ENCODE results near the gene CCDC192.
A peak's percentile ranks its signal among the peaks of the same experiment; 100 is the strongest.
"Not testable (repeated sequence)": the region's sequence is repeated elsewhere in the genome, so short reads cannot be mapped to it uniquely, and the experiment has no call there.

The CCDC192 gene

DNA sequence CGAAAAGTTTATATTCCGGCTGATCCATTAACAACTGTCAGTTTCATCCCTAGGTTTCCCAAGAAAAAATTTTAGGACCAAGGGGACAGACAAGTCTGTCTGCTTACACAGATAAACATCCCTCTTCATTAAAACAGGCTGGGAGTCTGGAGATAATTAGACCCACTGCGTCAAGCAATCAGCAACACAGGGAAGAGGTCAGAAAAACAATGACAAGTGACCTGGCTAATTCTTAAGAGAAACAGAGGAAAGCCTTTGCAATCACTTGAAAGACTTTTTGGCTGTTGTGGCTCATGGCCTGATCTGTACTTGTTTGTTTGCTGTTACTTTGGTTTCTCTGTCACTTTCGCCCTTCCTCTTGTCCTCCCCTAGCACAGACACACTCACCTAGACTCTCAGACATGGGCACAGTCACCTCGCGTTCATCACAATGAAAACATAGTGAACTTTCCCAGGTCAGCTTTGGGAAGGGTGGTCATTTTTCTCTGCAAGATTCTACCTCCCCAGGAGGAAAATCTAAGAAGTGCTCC lies 2.9 kb upstream of the CCDC192 start:
- no peak for DNase-seq

DNA sequence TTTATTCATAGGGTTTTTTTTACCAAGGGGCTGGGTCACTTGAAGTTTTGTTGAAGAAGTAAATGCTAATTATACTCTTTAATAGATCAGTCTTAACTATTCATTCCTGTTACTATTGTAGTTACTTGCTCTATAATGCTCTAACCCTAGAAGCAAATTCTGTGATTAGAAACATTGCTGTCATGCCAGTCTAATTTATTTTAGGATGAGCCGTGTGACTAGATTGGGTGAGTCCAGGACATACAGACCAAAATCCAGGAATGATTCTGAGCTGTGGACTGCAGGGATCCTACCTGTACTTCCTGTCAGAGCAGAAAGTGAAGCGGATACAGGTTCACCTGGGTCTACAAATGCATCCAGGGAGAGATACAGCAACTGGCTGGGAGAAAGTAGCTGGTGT lies 757 bp upstream of the CCDC192 start:
- DNase-seq: no peak

DNA sequence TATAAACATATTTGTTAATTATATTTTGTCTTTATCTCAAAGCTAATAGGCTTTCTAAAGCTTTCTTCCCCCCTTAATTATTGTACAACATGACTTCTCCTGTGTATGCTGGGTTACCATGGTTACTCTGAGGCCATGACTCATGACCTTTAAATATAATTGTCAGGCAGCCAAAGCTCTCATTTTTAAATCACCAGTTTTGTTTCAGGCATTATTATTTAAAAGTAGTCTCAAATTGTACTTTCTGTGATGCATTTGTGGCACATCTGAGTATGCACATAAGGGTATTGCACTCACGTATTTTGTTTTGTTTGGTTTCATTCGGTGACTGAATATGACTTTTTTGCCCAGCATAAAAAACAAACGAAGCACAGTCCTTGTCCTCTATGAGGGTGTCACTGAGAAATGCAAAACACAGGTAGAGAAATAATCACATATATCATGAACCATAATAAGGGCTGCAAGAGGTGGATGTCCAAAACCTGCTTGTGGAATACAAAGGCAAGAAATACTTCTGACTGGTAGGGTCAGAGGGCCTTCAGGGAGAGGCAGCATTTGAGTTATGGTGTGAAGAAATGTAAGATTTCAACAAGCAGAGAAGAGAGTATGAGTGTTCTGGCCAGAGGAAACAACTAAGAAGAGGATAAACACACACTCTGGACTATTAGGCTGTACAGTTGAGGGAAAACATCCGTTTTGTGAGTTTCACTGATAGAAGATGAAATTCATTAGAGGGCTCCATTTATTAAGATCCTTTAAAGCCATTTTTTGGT lies 2.1 kb downstream of the CCDC192 start:
- DNase-seq: no peak

DNA sequence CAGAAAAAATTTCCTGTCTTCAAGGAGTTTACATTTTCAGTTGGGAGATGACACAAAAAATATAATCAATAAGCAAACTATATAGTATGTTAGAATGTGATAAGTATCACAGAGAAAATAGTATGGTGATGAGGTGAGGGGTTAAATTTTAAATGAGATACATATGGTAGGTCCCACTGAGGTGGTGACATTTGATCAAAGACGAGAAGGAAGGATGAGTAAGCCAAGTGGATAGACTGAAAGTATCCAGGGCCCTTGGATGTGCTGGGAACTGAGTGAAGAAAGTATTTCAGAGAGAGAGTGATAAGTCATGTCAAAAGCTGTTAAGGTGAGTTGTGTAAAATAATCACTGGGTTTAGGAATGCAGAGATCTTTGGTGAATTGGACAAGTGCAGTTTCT lies 3.5 kb downstream of the CCDC192 start:
- no peak for DNase-seq

DNA sequence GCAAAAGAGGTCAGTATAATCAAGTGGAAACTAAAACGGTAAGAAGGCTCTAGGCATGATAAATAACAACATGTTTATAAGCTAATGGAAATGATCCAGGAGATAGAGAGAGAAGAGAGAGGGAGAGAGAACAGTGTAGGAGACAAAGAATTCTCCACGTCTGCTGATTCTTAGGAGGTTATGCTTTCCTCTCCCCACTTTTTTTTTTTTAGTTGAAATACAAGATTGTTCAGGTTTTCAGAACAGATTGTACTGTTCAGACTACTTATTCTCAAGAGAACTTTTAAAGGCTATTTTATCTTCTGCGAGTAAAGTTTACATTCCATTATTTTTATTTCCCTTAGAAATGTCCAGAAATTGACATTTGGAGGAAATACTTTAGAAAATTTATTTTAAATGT lies 4.0 kb downstream of the CCDC192 start:
- no peak for DNase-seq

DNA sequence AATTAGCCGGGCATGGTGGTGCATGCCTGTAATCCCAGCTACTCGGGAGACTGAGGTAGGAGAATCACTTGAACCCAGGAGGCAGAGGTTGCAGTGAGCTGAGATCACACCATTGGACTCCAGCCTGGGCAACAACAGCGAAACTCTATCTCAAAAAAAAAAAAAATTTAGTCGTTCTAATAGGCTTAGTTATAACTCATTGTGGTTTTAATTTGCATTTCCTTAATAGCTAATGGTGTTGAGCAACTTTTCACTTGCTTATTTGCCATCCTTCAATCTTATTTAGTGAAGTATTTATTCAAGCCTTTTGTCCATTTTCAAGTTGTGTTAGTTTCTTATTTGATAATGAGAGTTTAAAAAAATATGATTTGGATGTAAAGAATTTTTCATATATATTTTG lies 9.9 kb downstream of the CCDC192 start:
- not testable (repeated sequence) for DNase-seq

DNA sequence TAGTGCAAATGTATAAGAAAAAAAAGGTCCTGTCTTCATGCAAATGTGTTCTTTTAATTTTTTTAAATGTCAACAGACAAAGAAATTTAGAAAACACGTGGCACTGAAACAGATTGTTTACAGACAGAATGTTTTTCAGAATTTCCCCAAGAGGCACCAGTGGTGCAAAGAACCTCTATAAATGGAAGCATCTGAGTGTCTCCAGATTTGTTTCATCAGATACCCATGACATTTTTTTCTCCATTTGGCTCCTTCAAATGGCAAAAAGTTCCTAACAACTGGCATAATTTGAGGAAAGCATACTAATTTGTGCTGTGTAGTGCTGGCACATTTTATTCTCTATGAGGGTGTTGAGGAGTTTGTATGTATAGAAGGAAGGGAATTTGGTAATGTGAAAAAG lies 15.0 kb downstream of the CCDC192 start:
- no peak for DNase-seq

DNA sequence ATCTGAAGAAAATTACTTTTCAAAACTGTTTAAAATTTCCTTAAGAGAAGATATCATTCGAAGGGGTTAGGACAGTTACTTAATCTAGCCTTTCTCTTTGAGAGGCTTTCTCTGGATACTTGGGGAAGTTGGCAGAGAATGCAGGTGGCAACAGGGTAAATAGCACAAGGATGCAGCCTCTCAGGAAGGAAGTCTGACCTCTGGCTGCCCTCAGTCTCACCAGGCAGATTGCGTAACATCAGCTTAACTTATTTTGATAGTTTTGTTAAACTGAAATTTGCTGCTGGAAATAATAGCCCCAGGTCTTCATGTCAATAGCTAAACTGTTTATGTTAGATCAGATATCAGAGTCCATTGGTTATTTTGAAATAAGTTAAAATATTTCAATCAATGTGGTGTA lies 20.4 kb downstream of the CCDC192 start:
- DNase-seq: no peak

DNA sequence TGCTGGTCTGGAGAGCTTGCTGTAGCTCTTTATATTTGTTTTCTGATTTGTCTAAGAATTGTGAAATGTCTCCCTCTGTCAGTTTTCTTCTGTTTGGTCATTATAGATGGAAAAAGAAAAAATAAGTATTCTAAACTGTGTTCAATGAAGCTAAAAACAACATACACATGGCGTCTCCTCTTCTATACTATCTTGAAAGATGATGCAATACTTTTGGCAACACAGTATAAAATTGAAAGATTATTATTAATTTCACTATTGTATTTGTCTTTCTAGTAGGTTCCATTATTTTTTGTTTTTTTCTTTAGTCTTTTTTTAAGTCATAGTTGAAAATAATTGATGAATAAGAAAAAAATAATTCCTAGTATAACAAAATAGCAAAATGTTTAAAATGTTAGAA lies 22.5 kb downstream of the CCDC192 start:
- no peak for DNase-seq

DNA sequence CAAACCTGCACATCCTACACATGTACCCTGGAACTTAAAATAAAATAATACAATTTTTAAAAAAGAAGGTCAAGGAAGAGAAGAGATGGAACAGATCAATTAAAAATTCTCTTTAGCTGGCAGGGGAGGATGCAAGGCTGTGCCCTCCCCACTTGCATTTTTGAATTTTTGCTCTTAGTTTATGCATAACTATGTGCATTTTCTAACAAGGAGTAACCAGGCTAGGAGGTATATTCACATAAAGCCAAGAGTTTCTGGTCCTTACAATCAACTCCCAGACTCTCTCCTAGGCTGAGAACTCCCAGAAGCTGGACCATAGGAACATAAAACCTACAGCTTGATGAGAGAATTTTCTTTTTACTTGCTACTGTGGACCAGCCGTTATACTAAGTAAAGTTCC lies 29.8 kb downstream of the CCDC192 start:
- no peak for DNase-seq

DNA sequence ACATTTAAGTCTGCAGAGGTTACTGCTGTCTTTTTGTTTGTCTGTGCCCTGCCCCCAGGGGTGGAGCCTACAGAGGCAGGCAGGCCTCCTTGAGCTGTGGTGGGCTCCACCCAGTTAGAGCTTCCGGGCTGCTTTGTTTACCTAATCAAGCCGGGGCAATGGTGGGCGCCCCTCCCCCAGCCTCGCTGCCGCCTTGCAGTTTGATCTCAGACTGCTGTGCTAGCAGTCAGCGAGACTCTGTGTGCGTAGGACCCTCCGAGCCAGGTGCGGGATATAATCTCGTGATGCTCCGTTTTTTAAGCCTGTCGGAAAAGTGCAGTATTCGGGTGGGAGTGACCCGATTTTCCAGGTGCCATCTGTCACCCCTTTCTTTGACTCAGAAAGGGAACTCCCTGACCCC lies 36.2 kb downstream of the CCDC192 start:
- not testable (repeated sequence) for DNase-seq

DNA sequence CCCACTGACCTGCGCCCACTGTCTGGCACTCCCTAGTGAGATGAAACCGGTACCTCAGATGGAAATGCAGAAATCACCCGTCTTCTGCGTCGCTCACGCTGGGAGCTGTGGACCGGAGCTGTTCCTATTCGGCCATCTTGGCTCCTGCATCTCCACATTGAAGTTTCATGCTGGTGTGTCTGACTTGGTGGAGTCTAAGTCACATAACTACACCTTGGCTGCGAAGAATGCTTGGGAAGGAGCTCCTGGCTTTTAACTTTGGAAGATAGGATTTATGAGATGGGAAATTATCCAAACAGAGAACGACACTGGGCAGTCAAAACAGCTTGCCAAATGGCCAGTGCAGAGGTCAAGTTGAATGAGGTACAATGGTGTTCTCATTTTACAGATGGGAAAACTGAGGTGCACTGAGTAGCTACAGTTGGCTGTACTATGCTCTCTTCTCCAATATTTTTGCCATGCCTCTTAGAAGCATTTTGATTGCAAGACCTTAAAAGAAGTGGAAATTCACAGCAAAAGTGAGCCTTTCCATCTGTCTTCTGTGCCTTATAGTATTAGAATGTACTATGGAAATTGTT lies 36.7 kb downstream of the CCDC192 start:
- DNase-seq: no peak

DNA sequence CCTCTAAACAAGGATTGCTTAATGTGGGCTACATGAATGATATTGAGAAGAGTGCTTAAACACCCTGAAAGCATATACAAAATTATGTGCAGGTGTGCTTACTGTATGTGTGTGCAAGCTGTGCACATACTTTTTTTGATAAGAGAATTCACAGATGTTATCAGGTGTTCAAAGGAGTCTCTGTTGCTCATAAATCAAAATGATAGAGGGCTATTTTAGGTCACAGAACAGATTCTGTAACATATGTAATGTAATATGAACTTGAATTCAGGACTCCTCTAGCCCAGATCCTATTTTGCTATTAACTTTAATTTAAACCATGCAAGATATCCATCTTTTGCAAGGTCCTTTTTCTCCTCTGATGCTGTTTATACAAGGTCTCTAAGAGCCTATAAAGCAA lies 38.2 kb downstream of the CCDC192 start:
- DNase-seq: no peak

DNA sequence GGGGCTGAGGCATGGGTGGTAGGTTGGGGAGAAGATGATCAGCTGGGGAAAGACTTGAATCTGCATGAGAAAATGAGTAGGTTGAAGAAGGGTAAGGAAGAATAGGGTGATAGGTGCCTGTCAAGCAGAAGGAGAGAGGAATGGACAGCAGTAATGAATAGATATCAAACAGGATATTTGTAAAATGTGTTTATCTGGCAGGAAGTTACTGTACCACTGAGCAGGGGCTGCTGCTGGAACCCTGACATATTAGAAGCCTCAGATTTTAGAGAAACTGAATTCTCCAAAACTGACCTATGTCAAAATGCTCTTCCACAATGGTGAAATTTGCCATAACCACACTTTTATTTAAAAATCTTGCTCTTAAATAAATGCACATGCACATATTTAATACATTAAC lies 41.0 kb downstream of the CCDC192 start:
- DNase-seq: no peak

DNA sequence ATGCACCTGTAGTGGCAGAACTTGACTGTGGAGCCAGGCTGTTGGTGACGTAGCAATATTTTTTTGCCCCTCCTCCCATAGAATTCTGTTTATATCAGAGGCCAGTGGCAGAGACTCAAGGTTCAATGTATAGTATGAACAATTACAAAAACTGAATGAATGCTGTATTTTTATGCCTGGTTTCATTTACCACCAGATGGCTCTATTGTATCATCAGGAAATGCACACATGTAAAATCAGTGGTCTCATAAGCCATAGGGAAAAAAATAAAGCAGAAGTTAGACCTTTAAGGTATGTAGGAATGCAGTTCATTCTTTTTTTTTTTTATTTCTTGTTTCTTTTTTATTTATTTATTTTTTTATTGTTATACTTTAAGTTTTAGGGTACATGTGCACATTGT lies 43.6 kb downstream of the CCDC192 start:
- DNase-seq: no peak

DNA sequence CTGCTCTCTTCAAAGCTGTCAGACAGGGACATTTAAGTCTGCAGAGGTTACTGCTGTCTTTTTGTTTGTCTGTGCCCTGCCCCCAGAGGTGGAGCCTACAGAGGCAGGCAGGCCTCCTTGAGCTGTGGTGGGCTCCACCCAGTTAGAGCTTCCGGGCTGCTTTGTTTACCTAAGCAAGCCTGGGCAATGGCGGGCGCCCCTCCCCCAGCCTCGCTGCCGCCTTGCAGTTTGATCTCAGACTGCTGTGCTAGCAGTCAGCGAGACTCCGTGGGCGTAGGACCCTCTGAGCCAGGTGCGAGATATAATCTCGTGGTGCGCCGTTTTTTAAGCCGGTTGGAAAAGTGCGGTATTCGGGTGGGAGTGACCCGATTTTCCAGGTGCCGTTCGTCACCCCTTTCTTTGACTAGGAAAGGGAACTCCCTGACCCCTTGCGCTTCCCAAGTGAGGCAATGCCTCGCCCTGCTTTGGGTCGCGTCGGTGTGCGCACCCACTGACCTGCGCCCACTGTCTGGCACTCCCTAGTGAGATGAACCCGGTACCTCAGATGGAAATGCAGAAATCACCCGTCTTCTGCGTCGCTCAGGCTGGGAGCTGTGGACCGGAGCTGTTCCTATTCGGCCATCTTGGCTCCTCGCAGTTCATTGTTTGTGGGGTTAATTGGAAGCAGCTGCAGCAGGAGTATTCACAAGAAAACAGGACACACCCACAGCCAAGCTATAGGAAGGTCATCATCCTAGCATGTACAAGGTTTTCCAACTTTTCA lies 49.5 kb downstream of the CCDC192 start:
- DNase-seq: not testable (repeated sequence)

DNA sequence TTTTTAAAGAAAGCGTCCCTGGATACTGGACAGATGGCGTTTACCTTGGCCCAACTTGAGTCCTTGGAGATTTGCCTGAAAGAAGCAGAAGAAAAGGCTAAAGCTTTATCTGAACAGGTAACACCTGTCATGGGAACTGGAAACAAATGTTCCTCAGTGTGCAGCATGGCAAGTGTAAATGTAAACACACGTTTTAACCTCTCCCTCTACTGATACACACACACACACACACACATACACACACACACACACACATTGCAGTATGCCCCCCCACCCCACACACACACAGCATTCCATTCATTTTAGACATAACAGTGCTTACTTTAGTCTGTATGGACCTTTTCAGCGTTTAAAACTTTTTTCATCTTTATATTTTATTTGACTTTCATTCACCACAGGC lies 51.1 kb downstream of the CCDC192 start:
- DNase-seq: peak; percentile 12

DNA sequence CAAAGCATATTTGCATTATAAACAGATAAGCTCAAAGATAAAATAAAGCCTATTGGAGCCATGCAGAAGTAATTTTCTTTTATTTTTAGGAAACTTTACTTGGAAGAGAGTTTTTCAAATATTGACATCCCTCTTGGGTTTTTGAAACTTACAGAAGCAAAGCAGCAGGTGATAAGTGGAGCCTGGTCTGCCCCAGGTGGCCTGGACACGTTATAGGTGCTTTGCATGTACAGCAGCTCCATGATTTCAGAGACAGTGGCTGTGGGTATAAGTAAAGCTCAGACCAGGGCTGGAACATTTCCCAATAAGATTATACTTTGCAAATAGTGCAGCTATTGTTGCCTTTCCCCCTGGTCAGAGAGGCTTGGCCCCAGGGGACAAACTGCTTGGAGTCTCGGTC lies 51.5 kb downstream of the CCDC192 start:
- DNase-seq: peak; percentile 6

DNA sequence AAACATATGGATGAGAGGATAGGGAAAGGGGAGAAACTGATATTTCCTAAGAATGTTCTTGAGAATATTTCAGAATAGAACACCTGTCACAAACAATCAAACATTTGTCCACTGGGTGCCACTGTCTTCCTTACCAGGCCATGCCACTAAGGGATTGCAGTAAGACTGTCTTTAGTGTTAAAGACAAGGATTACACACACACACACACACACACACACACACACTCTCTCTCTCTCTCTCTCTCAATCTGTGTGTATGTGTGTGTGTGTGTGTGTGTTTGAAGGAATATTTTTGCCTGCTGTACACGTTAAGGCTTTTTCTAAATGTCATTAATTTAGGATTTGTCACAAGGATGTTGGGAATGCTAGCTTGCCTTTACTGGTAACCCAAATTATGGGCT lies 54.4 kb downstream of the CCDC192 start:
- peak; percentile 1 for DNase-seq

DNA sequence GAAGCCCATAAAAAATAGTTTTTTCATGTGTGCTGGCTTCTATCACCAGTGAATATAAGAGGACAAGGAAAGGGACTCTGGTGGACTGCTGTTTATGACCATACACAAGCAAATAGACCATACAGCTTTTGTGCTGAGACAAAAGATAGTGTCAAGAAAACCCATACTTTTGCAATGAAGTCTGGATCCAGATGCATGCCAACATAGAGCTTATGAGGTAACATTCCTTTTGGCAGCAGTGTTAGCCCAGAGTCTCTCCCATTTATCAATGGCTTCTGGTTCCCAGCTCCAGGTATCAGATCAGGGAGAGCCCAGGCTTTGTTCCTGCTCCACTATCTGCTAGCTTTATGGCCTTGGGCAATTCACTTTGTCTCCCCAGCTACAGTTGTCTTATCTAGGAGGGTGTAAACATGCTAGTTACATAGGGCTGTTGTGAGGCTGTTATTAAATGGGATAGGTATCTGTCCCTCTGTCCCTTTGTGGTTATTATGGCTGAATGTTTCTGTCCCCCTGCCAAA lies 55.6 kb downstream of the CCDC192 start:
- no peak for DNase-seq

DNA sequence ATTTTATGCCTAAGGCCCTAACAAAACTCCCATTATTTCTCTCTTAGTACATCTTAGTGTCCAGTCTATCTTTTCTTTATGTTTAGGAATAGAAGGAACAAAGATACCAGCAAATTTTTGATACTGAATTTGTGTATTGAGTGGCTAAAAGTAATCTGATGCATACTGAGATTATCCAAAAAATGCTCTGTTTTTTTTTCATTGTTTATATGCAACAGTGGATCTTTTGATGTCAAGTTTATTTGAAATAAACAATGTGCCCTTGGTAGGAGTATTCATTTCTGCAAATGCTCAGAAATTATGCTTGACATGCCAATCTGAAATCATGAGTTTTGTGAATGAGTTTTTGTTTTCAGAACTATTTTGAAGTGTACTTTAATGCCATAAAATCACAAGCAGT lies 58.7 kb downstream of the CCDC192 start:
- no peak for DNase-seq

DNA sequence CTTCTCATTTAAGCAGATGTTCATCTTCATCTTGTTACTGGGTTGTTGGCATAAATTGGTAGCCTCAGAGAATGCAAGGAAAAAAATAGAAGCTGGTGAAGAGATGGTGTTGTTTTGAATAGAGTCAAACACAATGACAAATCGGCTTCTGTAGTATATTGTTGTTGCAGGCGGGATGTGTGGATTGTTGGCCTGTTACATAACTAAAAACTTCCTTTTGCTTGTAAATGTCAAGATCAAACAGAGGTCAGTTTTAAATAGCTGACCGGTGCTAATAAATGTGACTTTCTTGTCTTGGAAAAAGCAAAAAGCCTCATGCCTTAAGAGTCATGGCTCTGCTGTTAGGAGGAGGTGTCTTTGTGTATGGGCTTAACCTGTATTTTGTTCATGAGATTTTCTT lies 59.2 kb downstream of the CCDC192 start:
- DNase-seq: no peak

DNA sequence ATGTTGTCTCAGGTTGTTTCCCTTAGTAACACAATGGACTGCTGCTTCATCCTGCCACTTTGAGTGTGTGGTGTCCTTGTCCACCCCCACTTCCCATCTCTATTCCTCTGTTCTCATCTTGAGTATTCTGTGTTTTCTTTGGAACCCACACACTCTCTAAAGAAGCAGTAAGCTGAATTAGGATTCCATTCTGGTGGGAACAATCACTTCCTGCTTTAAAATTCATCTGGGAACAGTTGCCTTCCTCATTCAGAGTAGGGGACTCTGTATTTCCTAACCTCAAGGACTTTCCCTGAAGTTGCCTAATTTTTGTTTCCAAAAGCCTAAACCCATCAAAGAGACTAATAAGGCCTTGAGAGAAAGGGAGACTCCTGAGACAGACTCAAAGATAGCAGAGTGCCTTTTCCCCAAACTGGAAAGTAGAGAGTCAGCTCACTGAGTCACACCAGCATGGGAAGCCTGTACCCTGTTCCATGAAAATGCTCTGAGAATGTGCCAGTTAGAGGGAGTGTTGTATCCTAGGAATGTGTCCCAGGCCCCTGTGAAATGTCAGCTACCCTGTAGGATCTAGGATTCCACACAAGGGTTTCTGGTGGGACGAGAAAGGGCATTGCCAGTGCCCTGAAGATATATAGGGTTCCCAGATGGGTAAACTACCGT lies 63.6 kb downstream of the CCDC192 start:
- DNase-seq: no peak
